Hepatocyte (in vitro differentiated cells): ENCODE results near the gene MICALL2. TPM values are rescaled to one million over a fixed set of nuclear protein-coding genes. Genes with fewer than 3 reads are reported as not detected.
A peak's percentile ranks its signal among the peaks of the same experiment; 100 is the strongest.

Source experiments
- DNase-seq: peaks from one replicate; pipeline ENCODE4 v3.0.0-alpha.2; 2016; ENCODE audit warnings: low spot score
- H2AFZ ChIP-seq: fragments of 200-600 bp; sonication (generic); 2 replicates; pipeline ENCODE4 v1.6.0; 2016; ENCODE audit warnings: antibody characterized with exemption, mild to moderate bottlenecking
- H3K27ac ChIP-seq: fragments of 200-600 bp; sonication (generic); 2 replicates; pipeline ENCODE4 v1.5.1; 2016; ENCODE audit warnings: mild to moderate bottlenecking
- H3K27me3 ChIP-seq: fragments of 200-600 bp; sonication (generic); 2 replicates; pipeline ENCODE4 v1.6.1; 2016
- H3K36me3 ChIP-seq: fragments of 200-600 bp; sonication (generic); replicated peaks from 2 replicates; pipeline ENCODE4 v1.5.1; 2016; ENCODE audit warnings: low read depth; ENCODE audit not compliant: insufficient read depth
- H3K4me1 ChIP-seq: fragments of 200-600 bp; sonication (generic); 2 replicates; pipeline ENCODE4 v1.5.1; 2016; ENCODE audit warnings: mild to moderate bottlenecking, moderate library complexity; ENCODE audit not compliant: insufficient read depth
- H3K4me2 ChIP-seq: fragments of 200-600 bp; sonication (generic); 2 replicates; pipeline ENCODE4 v1.6.0; 2016
- H3K4me3 ChIP-seq: fragments of 200-600 bp; sonication (generic); 2 replicates; pipeline ENCODE4 v1.5.1; 2016; ENCODE audit warnings: mild to moderate bottlenecking
- H3K79me2 ChIP-seq: fragments of 200-600 bp; sonication (generic); 2 replicates; pipeline ENCODE4 v1.6.0; 2017; ENCODE audit warnings: mild to moderate bottlenecking
- H3K9me2 ChIP-seq: fragments of 200-600 bp; sonication (generic); replicated peaks from 2 replicates; pipeline ENCODE4 v1.6.0; 2017; ENCODE audit warnings: mild to moderate bottlenecking; ENCODE audit not compliant: insufficient read depth
- H3K9me3 ChIP-seq: fragments of 200-600 bp; sonication (generic); 2 replicates; pipeline ENCODE4 v1.5.1; 2016; ENCODE audit warnings: low read depth, mild to moderate bottlenecking
- H4K20me1 ChIP-seq: fragments of 200-600 bp; sonication (generic); 2 replicates; pipeline ENCODE4 v1.6.0; 2016; ENCODE audit warnings: mild to moderate bottlenecking; ENCODE audit not compliant: insufficient read depth, poor library complexity, severe bottlenecking
- EZH2 ChIP-seq: fragments of 200-600 bp; sonication (generic); IDR thresholded peaks from 2 replicates; pipeline ENCODE4 v1.6.1; 2016; ENCODE audit warnings: antibody characterized with exemption, mild to moderate bottlenecking, borderline replicate concordance
- EZH2phosphoT487 ChIP-seq: fragments of 200-600 bp; sonication (generic); IDR thresholded peaks from one replicate; pipeline ENCODE4 v1.6.1; 2018; ENCODE audit warnings: antibody characterized with exemption, mild to moderate bottlenecking, low read depth, moderate library complexity; ENCODE audit not compliant: unreplicated experiment, severe bottlenecking
- WGBS: methylation state at CpG from one replicate; pipeline ENCODE4 v1.1.6; 2016; ENCODE audit warnings: low lambda C conversion rate; ENCODE audit errors: missing lambda C conversion rate; 5-methylcytosine and 5-hydroxymethylcytosine counted together
- polyA plus RNA-seq: library from polyadenylated mRNA; unstranded; fragments of >200 nt; fragmentation: Nextera tagmentation; extraction: Ambion mirVana; gene quantifications from 2 replicates; pipeline ENCODE4 v1.2.1, GENCODE V29; 2016
- total RNA-seq: library from RNA; depleted of rRNA; stranded (reverse); fragments of >200 nt; gene quantifications from 2 replicates; pipeline ENCODE4 v1.2.3, GENCODE V29; 2014
- TF ChIP-seq, protein P1 (sequence below): fragments of 200-600 bp; sonication (generic); IDR thresholded peaks from 2 replicates; pipeline ENCODE4 v1.5.1; 2016; ENCODE audit warnings: antibody characterized with exemption, mild to moderate bottlenecking; ENCODE audit not compliant: poor library complexity

MICALL2 gene
- total RNA-seq (9.8 and 16.4 TPM in 2 replicates), polyA plus RNA-seq (28.2 and 34.5 TPM in 2 replicates)

DNA sequence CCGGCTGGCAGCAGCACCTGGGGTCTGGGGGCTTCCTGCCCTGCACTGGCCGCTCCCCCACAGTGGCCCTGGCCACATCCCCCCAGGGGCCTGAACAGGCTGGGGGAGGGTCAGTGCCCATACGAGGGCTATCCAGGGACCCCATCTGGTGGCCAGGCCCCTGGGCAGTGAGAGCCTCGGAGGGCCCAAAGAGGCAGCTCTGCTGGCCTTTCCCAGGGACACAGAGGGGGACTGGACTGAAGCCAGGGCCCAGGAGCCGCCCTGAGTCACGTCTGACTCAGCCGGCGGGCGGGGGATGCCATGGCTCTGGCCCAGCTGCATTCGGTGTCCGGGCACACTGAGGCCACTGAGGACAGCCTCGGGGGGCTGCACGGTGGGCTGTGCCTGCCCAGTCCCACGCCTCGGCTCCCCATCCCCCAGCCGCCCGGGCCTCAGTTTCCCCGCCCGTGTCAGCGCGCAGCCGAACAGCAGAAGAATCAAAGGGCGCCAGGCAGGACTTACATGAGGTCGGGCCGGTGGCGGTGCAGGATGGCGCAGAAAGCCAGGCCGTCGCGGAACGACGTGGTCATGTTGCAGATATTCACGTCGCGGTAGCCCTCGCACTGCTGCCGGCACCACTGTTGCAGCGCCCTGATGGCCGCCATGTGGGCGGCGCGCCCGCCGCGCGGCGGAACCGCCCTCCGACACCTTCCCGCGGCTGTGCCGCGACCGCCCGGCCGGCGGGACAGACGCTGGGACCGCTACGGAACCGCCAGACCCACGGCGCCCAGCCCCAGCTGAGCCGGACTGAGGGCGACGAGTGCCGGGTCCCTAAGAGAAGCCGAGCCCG is at the start of gene MICALL2:
Gene MICALL2, minus strand, starts transcription at position 788 of the 829 bp plus-strand sequence. Its CDS starts 144 bp downstream, at position 644.
- H3K9me3 ChIP-seq: no peaks in the 10 kb centered on the region
- H3K27ac ChIP-seq: peak within 1 kb of the TSS; percentile 96
- TF ChIP-seq, protein P1, sequence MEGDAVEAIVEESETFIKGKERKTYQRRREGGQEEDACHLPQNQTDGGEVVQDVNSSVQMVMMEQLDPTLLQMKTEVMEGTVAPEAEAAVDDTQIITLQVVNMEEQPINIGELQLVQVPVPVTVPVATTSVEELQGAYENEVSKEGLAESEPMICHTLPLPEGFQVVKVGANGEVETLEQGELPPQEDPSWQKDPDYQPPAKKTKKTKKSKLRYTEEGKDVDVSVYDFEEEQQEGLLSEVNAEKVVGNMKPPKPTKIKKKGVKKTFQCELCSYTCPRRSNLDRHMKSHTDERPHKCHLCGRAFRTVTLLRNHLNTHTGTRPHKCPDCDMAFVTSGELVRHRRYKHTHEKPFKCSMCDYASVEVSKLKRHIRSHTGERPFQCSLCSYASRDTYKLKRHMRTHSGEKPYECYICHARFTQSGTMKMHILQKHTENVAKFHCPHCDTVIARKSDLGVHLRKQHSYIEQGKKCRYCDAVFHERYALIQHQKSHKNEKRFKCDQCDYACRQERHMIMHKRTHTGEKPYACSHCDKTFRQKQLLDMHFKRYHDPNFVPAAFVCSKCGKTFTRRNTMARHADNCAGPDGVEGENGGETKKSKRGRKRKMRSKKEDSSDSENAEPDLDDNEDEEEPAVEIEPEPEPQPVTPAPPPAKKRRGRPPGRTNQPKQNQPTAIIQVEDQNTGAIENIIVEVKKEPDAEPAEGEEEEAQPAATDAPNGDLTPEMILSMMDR: no peak
- TF ChIP-seq EZH2: no peak
- no peak for TF ChIP-seq EZH2phosphoT487
- peak within 1 kb of the TSS; percentile 41 for H2AFZ ChIP-seq
- no peaks in the 10 kb centered on the region for H3K9me2 ChIP-seq
- H3K4me1 ChIP-seq: peaks cover 46% of the 10 kb centered on the region
- no peaks in the 10 kb centered on the region for H3K27me3 ChIP-seq
- H3K4me3 ChIP-seq: peak within 1 kb of the TSS; percentile 48
- 9% methylated on average over 39 of the region's 69 CpGs for WGBS
- DNase-seq: peak; percentile 90
- H4K20me1 ChIP-seq: no peaks in the 10 kb centered on the region
- no peaks in the 10 kb centered on the region for H3K36me3 ChIP-seq
- H3K79me2 ChIP-seq: peaks cover 32% of the 10 kb centered on the region
- peak within 1 kb of the TSS; percentile 97 for H3K4me2 ChIP-seq

DNA sequence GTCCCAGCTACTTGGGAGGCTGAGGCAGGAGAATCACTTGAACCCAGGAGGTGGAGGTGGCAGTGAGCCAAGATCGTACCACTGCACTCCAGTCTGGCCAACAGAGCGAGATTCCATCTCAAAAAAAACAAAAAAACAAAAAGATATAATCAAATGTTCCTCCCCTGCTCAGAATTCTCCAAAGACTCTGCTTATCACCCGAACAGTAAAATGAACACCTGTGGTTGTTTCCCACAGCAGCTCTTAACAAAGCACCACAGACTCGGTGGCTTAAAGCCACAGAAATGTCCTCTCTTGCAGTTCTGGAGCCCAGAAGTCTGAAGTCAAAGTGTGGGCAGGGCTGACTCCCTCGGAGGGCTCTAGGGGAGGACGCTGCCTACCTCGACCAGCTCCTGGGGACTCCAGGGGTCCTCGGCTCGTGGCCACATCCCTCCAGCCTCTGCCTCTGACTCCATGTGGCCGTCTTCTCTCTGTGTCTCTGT is 49.0 kb upstream of the MICALL2 start:
- no peak overlapping the region for H2AFZ ChIP-seq
- no peaks in the 10 kb centered on the region for H3K9me2 ChIP-seq
- H3K27ac ChIP-seq: no peak overlapping the region
- H3K36me3 ChIP-seq: no peaks in the 10 kb centered on the region
- no peaks in the 10 kb centered on the region for H3K9me3 ChIP-seq
- no peak for DNase-seq
- 84% methylated on average over 10 of the region's 10 CpGs for WGBS
- TF ChIP-seq EZH2phosphoT487 (no peak), EZH2 (no peak)
- TF ChIP-seq, protein P1: no peak
- no peaks in the 10 kb centered on the region for H3K27me3 ChIP-seq
- H4K20me1 ChIP-seq: no peaks in the 10 kb centered on the region
- H3K4me2 ChIP-seq: no peak overlapping the region
- peaks cover 8% of the 10 kb centered on the region for H3K79me2 ChIP-seq
- H3K4me3 ChIP-seq: no peak overlapping the region
- no peaks in the 10 kb centered on the region for H3K4me1 ChIP-seq

DNA sequence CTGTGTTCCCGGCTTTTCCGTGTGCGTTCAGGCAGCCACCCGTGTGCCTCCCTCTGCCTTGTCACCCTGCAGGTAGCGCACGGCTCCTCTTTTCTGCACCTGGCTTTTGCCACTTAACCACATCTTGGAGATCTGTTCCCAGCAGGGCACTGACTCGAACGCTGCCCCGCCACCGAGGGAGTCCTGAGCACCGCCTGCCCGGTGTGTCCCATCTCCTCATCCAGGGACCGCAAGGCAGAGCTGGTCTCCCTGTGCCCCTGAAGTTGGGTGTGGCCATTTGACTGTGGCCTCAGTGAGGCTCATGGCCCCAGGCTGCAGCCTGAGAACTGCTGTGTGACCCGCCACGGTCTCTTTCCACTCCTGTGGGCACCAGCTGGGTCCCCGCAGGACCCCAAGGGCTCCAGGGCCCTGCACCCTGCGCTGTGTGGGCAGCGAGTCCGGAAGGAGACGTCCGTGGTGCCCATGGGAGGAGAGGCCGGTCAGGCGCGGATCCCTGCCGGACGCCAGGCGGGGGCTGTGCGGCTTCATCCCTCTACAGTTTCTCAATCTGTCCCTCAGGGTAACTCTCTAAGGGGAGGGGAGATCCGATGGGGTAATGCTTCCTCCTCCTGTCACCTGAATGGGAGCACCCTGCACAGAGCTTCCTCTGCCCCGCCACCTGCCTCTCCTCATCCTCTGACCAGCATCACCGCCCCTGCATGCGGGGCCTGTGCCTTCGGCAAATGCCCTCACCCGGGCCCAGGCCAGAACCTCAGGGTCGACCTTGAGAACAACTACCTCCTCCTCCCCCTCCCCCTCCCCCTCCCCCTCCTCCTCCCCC is 46.7 kb upstream of the MICALL2 start:
- Histone ChIP-seq H3K4me3 (no peak overlapping the region), H3K27ac (no peak overlapping the region), H3K4me1 (no peaks in the 10 kb centered on the region)

More for the DNA sequence above, 46.7 kb upstream of the MICALL2 start:
- WGBS: 95% methylated on average over 30 of the region's 35 CpGs
- Histone ChIP-seq H4K20me1 (no peaks in the 10 kb centered on the region), H3K36me3 (no peaks in the 10 kb centered on the region), H3K4me2 (no peak overlapping the region), H3K9me3 (no peaks in the 10 kb centered on the region), H3K9me2 (no peaks in the 10 kb centered on the region), H3K79me2 (peaks cover 31% of the 10 kb centered on the region), H3K27me3 (no peaks in the 10 kb centered on the region), H2AFZ (no peak overlapping the region)
- no peak for DNase-seq
- TF ChIP-seq EZH2phosphoT487: no peak
- no peak for TF ChIP-seq EZH2
- TF ChIP-seq, protein P1: no peak
